Testis (tissue), 3 donors: Measurements from ENCODE around the gene DHPS. TPM values are rescaled to one million over a fixed set of nuclear protein-coding genes. Genes with fewer than 3 reads are reported as not detected.
"Not testable (repeated sequence)": the region's sequence is repeated elsewhere in the genome, so short reads cannot be mapped to it uniquely, and the experiment has no call there.

Experiments
- DNase-seq: peaks from one replicate; pipeline ENCODE4 v3.0.0-alpha.2; 2019
- H3K27ac ChIP-seq, 2 donors: fragments of 200-600 bp; sonication (generic); one replicate each; pipeline ENCODE4 v1.5.1; 2019
- H3K27me3 ChIP-seq: fragments of 200-600 bp; sonication (generic); one replicate; pipeline ENCODE4 v1.5.1; 2019
- H3K36me3 ChIP-seq: fragments of 200-600 bp; sonication (generic); one replicate; pipeline ENCODE4 v1.5.1; 2017; ENCODE audit warnings: low read depth; ENCODE audit errors: missing control alignments
- H3K4me1 ChIP-seq: fragments of 200-600 bp; sonication (generic); one replicate; pipeline ENCODE4 v1.5.1; 2019
- H3K4me3 ChIP-seq, 2 donors: fragments of 200-600 bp; sonication (generic); one replicate each; pipeline ENCODE4 v1.5.1; 2017 to 2019
- H3K9me3 ChIP-seq: fragments of 200-600 bp; sonication (generic); one replicate; pipeline ENCODE4 v1.5.1; 2017
- POLR2A ChIP-seq: fragments of 450-650 bp; IDR thresholded peaks from one replicate; pipeline ENCODE4 v1.6.1; 2017; ENCODE audit warnings: antibody characterized with exemption, mild to moderate bottlenecking, moderate library complexity
- WGBS, 2 donors: methylation state at CpG; one replicate each; pipeline ENCODE4 v1.1.5; 2018; 5-methylcytosine and 5-hydroxymethylcytosine counted together
- intact Hi-C: fragments of 100-400 bp; cut with DNase I; formaldehyde crosslinking; loops from one replicate; pipeline ENCODE4 v1.15.1; 2023; ENCODE audit warnings: low total_unique reads
- polyA plus RNA-seq: library from polyadenylated mRNA; stranded (reverse); fragments of 350-450 nt; fragmentation: Illumina TruSeq; extraction: RNeasy Lipid Tissue Mini Kit (QIAGEN cat#74804); gene quantifications from one replicate; pipeline ENCODE4 v1.2.3, GENCODE V29; 2014; ENCODE audit warnings: low read depth, low replicate concordance; ENCODE audit not compliant: insufficient read depth
- total RNA-seq, 2 donors: library from RNA; depleted of rRNA; stranded (reverse); fragments of >200 nt; gene quantifications; one replicate each; pipeline ENCODE4 v1.2.3, GENCODE V29; 2016
- TF ChIP-seq, protein P1 (sequence below), 3 experiments: fragments of 450-650 bp in 2 of 3; fragments of 200-600 bp in 1 of 3; sonication (generic) in 1 of 3; IDR thresholded peaks; one replicate each; pipeline ENCODE4 v1.5.1; 2016 to 2019; ENCODE audit warnings: antibody characterized with exemption in 3 of 3, mild to moderate bottlenecking in 2 of 3, moderate library complexity in 1 of 3

Gene DHPS
- total and polyA plus RNA-seq, 3 donors from 2014 or later = 50.2 to 119 (median 85.9) TPM

DNA sequence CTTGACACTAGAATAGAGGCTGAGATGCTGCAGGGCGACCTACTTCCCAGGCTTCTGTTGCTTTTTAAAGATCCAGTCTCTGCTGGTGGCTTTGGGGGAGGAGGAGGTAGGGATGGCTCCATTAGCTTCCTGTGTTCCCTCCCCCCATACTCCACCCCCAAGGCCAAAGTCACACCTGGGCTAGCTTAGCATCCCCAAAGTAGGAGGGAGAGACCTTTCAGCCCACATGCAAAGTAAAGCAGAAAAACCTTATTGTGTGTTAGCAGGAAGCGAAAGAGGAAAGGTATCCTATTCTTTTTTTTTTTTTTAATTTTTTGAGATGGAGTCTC, 45.3 kb upstream of the DHPS start:
- Histone ChIP-seq H3K27me3 (no peaks in the 10 kb centered on the region), H3K27ac (no peak overlapping the region), H3K9me3 (no peaks in the 10 kb centered on the region), H3K4me1 (peaks cover 14% of the 10 kb centered on the region), H3K4me3 (no peak overlapping the region), H3K36me3 (no peaks in the 10 kb centered on the region)
- DNase-seq = no peak
- TF ChIP-seq POLR2A = no peak
- TF ChIP-seq, protein P1, sequence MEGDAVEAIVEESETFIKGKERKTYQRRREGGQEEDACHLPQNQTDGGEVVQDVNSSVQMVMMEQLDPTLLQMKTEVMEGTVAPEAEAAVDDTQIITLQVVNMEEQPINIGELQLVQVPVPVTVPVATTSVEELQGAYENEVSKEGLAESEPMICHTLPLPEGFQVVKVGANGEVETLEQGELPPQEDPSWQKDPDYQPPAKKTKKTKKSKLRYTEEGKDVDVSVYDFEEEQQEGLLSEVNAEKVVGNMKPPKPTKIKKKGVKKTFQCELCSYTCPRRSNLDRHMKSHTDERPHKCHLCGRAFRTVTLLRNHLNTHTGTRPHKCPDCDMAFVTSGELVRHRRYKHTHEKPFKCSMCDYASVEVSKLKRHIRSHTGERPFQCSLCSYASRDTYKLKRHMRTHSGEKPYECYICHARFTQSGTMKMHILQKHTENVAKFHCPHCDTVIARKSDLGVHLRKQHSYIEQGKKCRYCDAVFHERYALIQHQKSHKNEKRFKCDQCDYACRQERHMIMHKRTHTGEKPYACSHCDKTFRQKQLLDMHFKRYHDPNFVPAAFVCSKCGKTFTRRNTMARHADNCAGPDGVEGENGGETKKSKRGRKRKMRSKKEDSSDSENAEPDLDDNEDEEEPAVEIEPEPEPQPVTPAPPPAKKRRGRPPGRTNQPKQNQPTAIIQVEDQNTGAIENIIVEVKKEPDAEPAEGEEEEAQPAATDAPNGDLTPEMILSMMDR (IDR thresholded peaks at IDR 0.05) = no peak
- intact Hi-C loops = no loop called here
- WGBS, 2 donors = 91 to 98% methylated on average over 2 of the region's 2 CpGs

DNA sequence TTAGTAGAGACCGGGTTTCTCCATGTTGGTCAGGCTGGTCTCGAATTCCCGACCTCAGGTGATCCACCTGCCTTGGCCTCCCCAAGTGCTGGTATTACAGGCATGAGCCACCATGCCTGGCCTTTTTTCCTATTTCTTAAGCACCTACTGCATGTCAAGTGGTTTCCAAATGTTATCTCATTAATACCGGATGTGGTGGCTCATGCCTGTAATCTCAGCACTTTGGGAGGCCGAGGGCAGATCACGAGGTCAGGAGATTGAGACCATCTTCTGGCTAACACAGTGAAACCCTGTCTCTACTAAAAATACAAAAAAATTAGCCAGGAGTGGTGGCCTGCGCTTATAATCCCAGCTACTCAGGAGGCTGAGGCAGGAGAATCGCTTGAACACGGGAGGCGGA, 43.9 kb upstream of the DHPS start:
- WGBS, 2 donors = 85 to 91% methylated on average over 10 of the region's 10 CpGs
- intact Hi-C loops, H3K9me3 ChIP-seq: not testable (repeated sequence)

DNA sequence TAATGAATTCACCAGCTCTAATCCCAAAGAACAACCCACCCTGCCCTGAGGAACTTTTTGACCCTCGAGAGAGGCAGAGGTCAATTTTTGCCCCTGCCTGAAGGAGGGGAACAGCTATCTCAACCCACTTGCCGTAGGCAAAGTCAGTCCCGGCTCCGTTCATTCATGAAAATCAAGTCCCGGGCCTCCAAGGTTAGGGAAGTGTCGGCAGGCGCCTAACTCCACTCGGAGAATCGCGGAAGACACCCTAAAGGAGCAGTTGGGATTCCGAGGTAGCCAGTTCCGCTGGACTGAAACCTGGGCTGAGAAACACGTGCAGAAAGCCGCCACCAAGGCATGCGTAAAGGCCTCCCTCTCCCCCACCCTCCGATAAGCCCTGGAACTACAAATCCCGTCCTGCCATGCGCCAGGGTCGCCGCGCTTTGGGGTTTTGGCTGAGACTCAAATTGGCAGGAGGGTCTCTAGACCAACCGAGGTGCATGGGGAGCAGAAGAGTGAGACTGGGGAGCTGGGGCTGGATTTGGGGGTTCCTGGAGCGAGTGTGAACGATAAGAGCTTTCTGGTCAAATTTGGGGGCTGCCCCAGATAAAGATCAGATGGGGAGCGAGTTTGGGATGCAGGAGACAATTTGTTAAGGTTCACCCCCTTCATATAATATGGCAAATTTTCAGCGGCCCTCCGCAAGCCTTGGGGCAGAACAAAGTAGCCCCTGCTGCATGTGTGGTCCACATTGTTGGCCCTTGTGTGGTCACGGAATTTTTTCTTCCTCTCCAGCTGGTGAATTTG, 42.2 kb upstream of the DHPS start, which contains the start of gene TNPO2:
Gene TNPO2, minus strand, starts transcription at position 292 of the 786 bp plus-strand sequence. CDS start 2,955 bp downstream, outside the sequence.
- H3K4me3 ChIP-seq = peak within 1 kb of the TSS; percentile 75 to 78
- H3K27me3 ChIP-seq = no peaks in the 10 kb centered on the region
- H3K27ac ChIP-seq = peak within 1 kb of the TSS; percentile 2 to 95
- no peaks in the 10 kb centered on the region for H3K9me3 ChIP-seq
- no peaks in the 10 kb centered on the region for H3K36me3 ChIP-seq
- 2 to 4% methylated on average over 22 to 28 of the region's 28 CpGs for WGBS, 2 donors
- TF ChIP-seq, protein P1 (IDR thresholded peaks at IDR 0.05) = no peak
- no peak for TF ChIP-seq POLR2A
- peak; percentile 80 for DNase-seq
- intact Hi-C loops = no loop called here
- H3K4me1 ChIP-seq = peaks cover 22% of the 10 kb centered on the region

More for the DNA sequence above, 43.9 kb upstream of the DHPS start:
- DNase-seq, H3K4me3 ChIP-seq, H3K27ac ChIP-seq, H3K27me3 ChIP-seq, H3K36me3 ChIP-seq: not testable (repeated sequence)
- peaks cover 17% of the 10 kb centered on the region for H3K4me1 ChIP-seq

DNA sequence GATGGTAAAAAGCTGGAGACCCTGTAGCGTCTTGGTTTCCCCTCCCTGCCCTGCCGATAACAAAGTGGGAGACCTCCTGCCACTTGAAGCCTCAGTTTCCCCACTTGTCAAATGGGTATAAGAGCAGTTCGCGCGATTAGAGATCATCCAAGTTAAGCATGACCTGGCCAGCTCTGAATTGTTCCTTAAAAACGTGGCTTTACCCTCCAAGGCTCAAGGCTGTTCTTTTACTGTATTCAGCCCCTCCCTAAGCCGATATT, 41.6 kb upstream of the DHPS start:
- no peak for TF ChIP-seq POLR2A
- TF ChIP-seq, protein P1 (IDR thresholded peaks at IDR 0.05) = no peak

DNA sequence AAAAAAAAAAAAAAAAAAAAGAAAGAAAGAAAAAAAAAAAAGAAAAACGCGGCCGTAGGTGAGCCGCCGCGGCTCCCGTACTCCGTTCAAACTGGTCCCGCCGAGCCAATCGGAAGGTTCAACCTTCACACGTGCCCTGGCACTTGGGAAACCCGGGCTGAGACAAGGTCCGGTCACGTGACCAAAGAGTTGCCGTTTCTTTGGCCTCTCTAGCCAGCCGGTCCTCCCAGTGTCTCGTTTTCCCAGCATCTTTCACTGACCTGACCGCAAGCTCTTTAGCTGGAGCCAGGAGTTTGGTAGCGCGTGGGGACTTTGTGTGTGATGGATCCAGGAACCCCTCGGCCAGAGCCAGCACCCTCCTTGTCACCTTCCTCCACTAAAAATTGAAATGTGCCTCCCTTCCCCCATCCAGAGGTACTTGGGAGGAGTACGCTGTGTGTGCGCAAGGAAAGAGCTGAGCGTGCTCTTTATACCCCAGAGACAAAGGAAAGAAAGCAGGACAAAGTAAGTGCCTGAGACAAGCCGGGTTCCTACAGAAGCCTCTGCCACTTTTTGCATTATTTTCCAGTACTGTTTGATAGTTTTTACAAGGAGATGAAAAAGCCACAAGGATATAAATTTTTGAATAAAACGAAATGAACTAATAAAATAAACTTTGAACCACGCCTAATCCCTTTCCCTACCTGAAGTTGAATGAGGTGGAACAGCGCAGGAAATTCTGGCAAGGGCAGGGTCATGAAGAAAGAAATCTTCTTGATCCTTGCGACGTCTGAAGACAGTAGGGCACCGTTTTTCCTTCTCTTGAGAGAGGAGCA, 41.1 kb upstream of the DHPS start:
- intact Hi-C loops = no loop called here
- Histone ChIP-seq H3K4me3 (peak overlapping the region; percentile 75 to 78), H3K27ac (peak overlapping the region; percentile 88 to 95), H3K9me3 (no peaks in the 10 kb centered on the region), H3K27me3 (no peaks in the 10 kb centered on the region), H3K4me1 (peaks cover 22% of the 10 kb centered on the region), H3K36me3 (no peaks in the 10 kb centered on the region)
- 1% methylated on average over 30 to 32 of the region's 32 CpGs for WGBS, 2 donors
- TF ChIP-seq, protein P1 (IDR thresholded peaks at IDR 0.05) = no peak
- TF ChIP-seq POLR2A = no peak
- DNase-seq = peak; percentile 99

More for the DNA sequence above, 41.6 kb upstream of the DHPS start:
- no peaks in the 10 kb centered on the region for H3K36me3 ChIP-seq
- H3K4me1 ChIP-seq = peaks cover 22% of the 10 kb centered on the region
- H3K9me3 ChIP-seq = no peaks in the 10 kb centered on the region
- no peak for DNase-seq
- peak overlapping the region; percentile 2 to 95 for H3K27ac ChIP-seq
- 0 to 1% methylated on average over 7 of the region's 7 CpGs for WGBS, 2 donors
- H3K4me3 ChIP-seq = peak overlapping the region; percentile 19 to 75
- intact Hi-C loops = no loop called here
- H3K27me3 ChIP-seq = no peaks in the 10 kb centered on the region
